ENCODE measurements around the gene MIB1. TPM values are rescaled to one million over a fixed set of nuclear protein-coding genes. Genes with fewer than 3 reads are reported as not detected.
A peak's percentile ranks its signal among the peaks of the same experiment; 100 is the strongest.

The MIB1 gene
- total and polyA plus RNA-seq, 2 experiments from 2014 or later: 10.8 to 56.7 TPM

- TF ChIP-seq REST (IDR thresholded peaks at IDR 0.05; ENCODE audit: unreplicated experiment) (no peak), STAT1 (IDR thresholded peaks at IDR 0.05; ENCODE audit: unreplicated experiment) (no peak), ZNF331 (CRISPR knock-in tag; IDR thresholded peaks at IDR 0.05; ENCODE audit: low read depth) (no peak), CTCF (conservative IDR thresholded peaks at IDR 0.05; ENCODE audit: low read depth in 2 of 2) (no peak), NANOG (IDR thresholded peaks at IDR 0.05; ENCODE audit: borderline replicate concordance) (no peak), ZNF114 (CRISPR knock-in tag; IDR thresholded peaks at IDR 0.05) (no peak)
These were observed 74.5 kb downstream of the MIB1 start (continued) for GRCh38 chr18:21815101-21815500.

GRCh38 chr18:21820033-21820810 lies 79.6 kb downstream of the MIB1 start:
- DNase-seq (ENCODE audit: low spot score) (peak; percentile 18), ATAC-seq (no peak)
- Mint-ChIP-seq H3K9me3 (no peaks in the 10 kb centered on the region), H3K4me3 (no peak overlapping the region), H3K36me3 (ENCODE audit: low read depth) (peaks cover 36% of the 10 kb centered on the region), H3K27me3 (ENCODE audit: insufficient read depth, low read depth, poor library complexity) (peaks cover 1% of the 10 kb centered on the region), H3K4me1 (no peaks in the 10 kb centered on the region; the same call in 1 of the 3 replicates), H3K27ac (no peak overlapping the region)
- no peak overlapping the region for H3K4me3 ChIP-seq
- H4K20me1 ChIP-seq (replicated peaks; ENCODE audit: insufficient read depth): no peaks in the 10 kb centered on the region
- H2AFZ ChIP-seq: no peak overlapping the region
- H3K36me3 ChIP-seq (ENCODE audit: insufficient read depth): no peaks in the 10 kb centered on the region; the same call in 1 of the 2 replicates
- H3K4me2 ChIP-seq: no peak overlapping the region
- H3F3A ChIP-seq (replicated peaks; ENCODE audit: low read depth): no peaks in the 10 kb centered on the region
- H3K27me3 ChIP-seq (ENCODE audit: insufficient read depth): no peaks in the 10 kb centered on the region
- peaks cover 2% of the 10 kb centered on the region for H3K4me1 ChIP-seq (ENCODE audit: insufficient read depth)
- H3K27ac ChIP-seq (ENCODE audit: low read depth): no peak overlapping the region
- no peaks in the 10 kb centered on the region for H3K79me2 ChIP-seq (replicated peaks; ENCODE audit: insufficient read depth)
- H3K9me2 ChIP-seq (ENCODE audit: insufficient read depth): no peaks in the 10 kb centered on the region
- TF ChIP-seq JUNB (IDR thresholded peaks at IDR 0.05; ENCODE audit: unreplicated experiment) (no peak), CTCF (conservative IDR thresholded peaks at IDR 0.05; ENCODE audit: low read depth in 2 of 2) (peak in 1 of 2 experiments; percentile 88; a peak in 3 of 4 replicates), REST (IDR thresholded peaks at IDR 0.05; ENCODE audit: unreplicated experiment) (no peak), ZNF331 (CRISPR knock-in tag; IDR thresholded peaks at IDR 0.05; ENCODE audit: low read depth) (no peak)

All from GM23338 (cell line).